Trophoblast cell (in vitro differentiated cells and primary cell): ENCODE results near the gene THSD4.

Experiments used
- DNase-seq, 2 donors: peaks; one replicate each; pipeline ENCODE4 v3.0.0-alpha.2; 2016
- H2AFZ ChIP-seq: 2 replicates; pipeline ENCODE4 v1.6.1; 2013; ENCODE audit warnings: low read length, moderate library complexity, mild to moderate bottlenecking; ENCODE audit not compliant: insufficient read depth, poor library complexity
- H2AK5ac ChIP-seq: 2 replicates; pipeline ENCODE4 v1.6.1; 2013; ENCODE audit warnings: mild to moderate bottlenecking, low read length
- H2BK120ac ChIP-seq: 2 replicates; pipeline ENCODE4 v1.6.1; 2013; ENCODE audit warnings: low read length, mild to moderate bottlenecking, moderate library complexity; ENCODE audit not compliant: insufficient read depth, poor library complexity
- H2BK12ac ChIP-seq: 2 replicates; pipeline ENCODE4 v1.6.1; 2013; ENCODE audit warnings: mild to moderate bottlenecking, low read length, moderate library complexity
- H2BK5ac ChIP-seq: 2 replicates; pipeline ENCODE4 v1.6.1; 2013; ENCODE audit warnings: low read length, low read depth, moderate library complexity, mild to moderate bottlenecking; ENCODE audit not compliant: poor library complexity
- H3K14ac ChIP-seq: 2 replicates; pipeline ENCODE4 v1.6.1; 2013; ENCODE audit warnings: mild to moderate bottlenecking, low read length
- H3K18ac ChIP-seq: 2 replicates; pipeline ENCODE4 v1.6.1; 2013; ENCODE audit warnings: mild to moderate bottlenecking, low read length
- H3K23ac ChIP-seq: 2 replicates; pipeline ENCODE4 v1.6.1; 2013; ENCODE audit warnings: low read length
- H3K27ac ChIP-seq: 2 replicates; pipeline ENCODE4 v1.5.1; 2013; ENCODE audit warnings: low read depth, mild to moderate bottlenecking, inconsistent platforms, low read length, moderate library complexity
- H3K27me3 ChIP-seq: 2 replicates; pipeline ENCODE4 v1.6.1; 2013; ENCODE audit warnings: inconsistent platforms, mild to moderate bottlenecking, low read length, moderate library complexity; ENCODE audit not compliant: insufficient read depth
- H3K36me3 ChIP-seq, 2 experiments: 1 replicate in 1 of 2; 2 replicates in 1 of 2; pipeline ENCODE4 v1.6.1; 2013; ENCODE audit warnings: low read length in 2 of 2, mild to moderate bottlenecking in 2 of 2, moderate library complexity in 1 of 2; ENCODE audit not compliant: insufficient read depth in 2 of 2, control insufficient read depth in 1 of 2
- H3K4ac ChIP-seq: 2 replicates; pipeline ENCODE4 v1.6.1; 2013; ENCODE audit warnings: low read depth, mild to moderate bottlenecking, low read length, moderate library complexity
- H3K4me1 ChIP-seq, 2 experiments: 1 replicate in 1 of 2; 2 replicates in 1 of 2; pipeline ENCODE4 v1.6.1; 2013; ENCODE audit warnings: low read length in 2 of 2, mild to moderate bottlenecking in 2 of 2, moderate library complexity in 1 of 2; ENCODE audit not compliant: insufficient read depth in 2 of 2, control insufficient read depth in 1 of 2
- H3K4me2 ChIP-seq: 2 replicates; pipeline ENCODE4 v1.6.1; 2013; ENCODE audit warnings: inconsistent platforms, mild to moderate bottlenecking, low read length, moderate library complexity
- H3K4me3 ChIP-seq: 2 replicates; pipeline ENCODE4 v1.5.1; 2013; ENCODE audit warnings: mild to moderate bottlenecking, low read depth, low read length, inconsistent platforms
- H3K79me1 ChIP-seq: one replicate; pipeline ENCODE4 v1.6.1; 2013; ENCODE audit warnings: low read length
- H3K79me2 ChIP-seq: 2 replicates; pipeline ENCODE4 v1.6.1; 2013; ENCODE audit warnings: low read length, mild to moderate bottlenecking; ENCODE audit not compliant: control insufficient read depth, insufficient read depth, poor library complexity
- H3K9ac ChIP-seq: 2 replicates; pipeline ENCODE4 v1.6.1; 2013; ENCODE audit warnings: mild to moderate bottlenecking, low read length
- H3K9me3 ChIP-seq: 2 replicates; pipeline ENCODE4 v1.6.1; 2013; ENCODE audit warnings: low read depth, mild to moderate bottlenecking, control low read depth, inconsistent platforms, low read length; ENCODE audit not compliant: insufficient read depth
- H4K12ac ChIP-seq: 2 replicates; pipeline ENCODE4 v1.6.1; 2013; ENCODE audit warnings: low read depth, mild to moderate bottlenecking, low read length, moderate library complexity
- H4K8ac ChIP-seq: 2 replicates; pipeline ENCODE4 v1.6.1; 2013; ENCODE audit warnings: low read depth, mild to moderate bottlenecking, low read length, moderate library complexity
- H4K91ac ChIP-seq: one replicate; pipeline ENCODE4 v1.6.1; 2013; ENCODE audit warnings: low read depth, mild to moderate bottlenecking, low read length, moderate library complexity
- WGBS: extraction: QIAGEN DNeasy Blood & Tissue Kit; methylation state at CpG from one replicate; pipeline ENCODE4 v1.1.7; 2013; ENCODE audit warnings: missing lambda C conversion rate; ENCODE audit not compliant: insufficient read length, insufficient coverage; ENCODE audit errors: extremely low coverage; 5-methylcytosine and 5-hydroxymethylcytosine counted together

Gene THSD4

DNA sequence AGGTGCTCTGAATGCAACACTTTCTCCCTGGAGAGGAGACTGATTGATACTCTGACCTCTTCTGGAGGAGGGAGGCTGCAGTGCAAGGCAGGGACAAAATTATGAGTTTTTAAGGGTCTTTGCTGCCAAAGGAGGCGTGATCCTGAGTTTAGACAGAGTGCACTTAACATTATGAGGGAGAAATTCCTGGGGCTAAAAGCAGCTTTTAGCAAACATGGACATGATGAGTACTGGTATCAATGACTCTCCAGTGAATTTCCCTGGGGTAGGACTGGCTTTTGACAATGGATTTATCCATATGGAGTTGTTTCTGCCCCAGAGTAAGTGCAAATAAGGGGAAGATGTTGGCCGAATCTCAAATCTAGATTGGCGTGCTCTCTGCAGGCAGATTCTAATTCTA lies 133.1 kb downstream of the THSD4 start:
- no peak overlapping the region for H3K14ac ChIP-seq
- no peak overlapping the region for H2BK12ac ChIP-seq
- no peak overlapping the region for H3K4me3 ChIP-seq
- no peak overlapping the region for H3K27ac ChIP-seq
- no peak overlapping the region for H3K4me2 ChIP-seq
- H2AFZ ChIP-seq = no peak overlapping the region
- no peak overlapping the region for H3K18ac ChIP-seq
- no peak overlapping the region for H3K9ac ChIP-seq
- H3K4me1 ChIP-seq = peaks cover 2 to 4% of the 10 kb centered on the region in 2 experiments
- no peak overlapping the region for H4K12ac ChIP-seq
- H3K23ac ChIP-seq = no peak overlapping the region
- H3K27me3 ChIP-seq = peaks cover 19% of the 10 kb centered on the region
- H3K4ac ChIP-seq = no peak overlapping the region
- H4K8ac ChIP-seq = no peak overlapping the region
- H2AK5ac ChIP-seq = no peak overlapping the region
- H4K91ac ChIP-seq = no peak overlapping the region
- no CpG with 5 or more reads among the region's 3 CpGs for WGBS
- no peak overlapping the region for H2BK120ac ChIP-seq
- H3K79me1 ChIP-seq = peaks cover 5% of the 10 kb centered on the region
- no peak for DNase-seq
- no peaks in the 10 kb centered on the region for H3K79me2 ChIP-seq
- H2BK5ac ChIP-seq = no peak overlapping the region
- H3K9me3 ChIP-seq = no peaks in the 10 kb centered on the region
- no peaks in the 10 kb centered on the region for H3K36me3 ChIP-seq

- no peak overlapping the region for H4K8ac ChIP-seq
- peak overlapping the region; percentile 8 for H2BK12ac ChIP-seq
- WGBS = no CpG with 5 or more reads among the region's 4 CpGs
- H3K9ac ChIP-seq = no peak overlapping the region
- no peak overlapping the region for H4K91ac ChIP-seq
- H3K27me3 ChIP-seq = peaks cover 27% of the 10 kb centered on the region
- H3K36me3 ChIP-seq = no peaks in the 10 kb centered on the region
- H3K23ac ChIP-seq = no peak overlapping the region
- H3K79me1 ChIP-seq = peaks cover 5% of the 10 kb centered on the region
- peak in 1 of 2 donors; percentile 65 for DNase-seq
- no peak overlapping the region for H3K27ac ChIP-seq
- H4K12ac ChIP-seq = no peak overlapping the region
- no peak overlapping the region for H2AK5ac ChIP-seq
- no peak overlapping the region for H2BK120ac ChIP-seq
- H3K18ac ChIP-seq = no peak overlapping the region
- no peaks in the 10 kb centered on the region for H3K9me3 ChIP-seq
- H3K4ac ChIP-seq = no peak overlapping the region
- H2BK5ac ChIP-seq = no peak overlapping the region
- no peaks in the 10 kb centered on the region for H3K79me2 ChIP-seq
- no peak overlapping the region for H3K4me3 ChIP-seq
- no peak overlapping the region for H3K14ac ChIP-seq
- no peak overlapping the region for H2AFZ ChIP-seq
- H3K4me2 ChIP-seq = no peak overlapping the region
- peaks cover 2 to 4% of the 10 kb centered on the region in 2 experiments for H3K4me1 ChIP-seq
These were observed 134.7 kb downstream of the THSD4 start for GRCh38 chr15:71249986-71250385.

DNA sequence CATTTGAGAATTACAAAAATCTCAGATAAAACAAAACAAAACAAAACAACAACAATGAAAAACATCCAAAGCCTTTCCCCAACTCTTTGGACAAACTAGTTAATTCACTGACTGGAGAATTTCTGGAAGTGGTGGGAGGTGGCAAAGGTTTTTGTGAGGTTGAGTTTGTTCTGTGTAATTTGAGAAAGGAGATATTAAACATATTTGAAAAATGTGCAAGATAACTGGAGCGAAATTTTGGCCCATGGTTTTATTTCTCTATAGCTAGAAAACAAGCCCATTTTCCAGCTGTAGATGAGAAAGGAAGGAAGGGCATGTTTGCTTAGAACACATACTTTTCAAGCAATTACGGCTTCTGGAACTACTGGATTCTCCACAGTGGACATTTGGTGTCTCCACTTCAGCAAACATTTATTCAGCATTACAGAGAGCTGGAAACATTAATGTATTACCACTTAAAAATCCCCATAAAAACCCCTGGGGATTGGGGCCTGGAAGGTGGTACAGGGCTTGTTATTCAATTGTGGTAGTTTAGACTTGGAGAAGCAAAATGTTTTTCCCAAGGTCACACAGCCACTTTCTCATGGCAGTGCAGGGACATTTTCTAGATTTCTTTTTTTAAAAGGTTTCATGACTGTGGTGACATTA lies 135.8 kb downstream of the THSD4 start:
- Histone ChIP-seq H3K27me3 (peaks cover 32% of the 10 kb centered on the region), H2BK5ac (no peak overlapping the region), H3K9me3 (no peaks in the 10 kb centered on the region), H3K23ac (no peak overlapping the region), H3K4me3 (no peak overlapping the region), H3K36me3 (no peaks in the 10 kb centered on the region), H3K9ac (no peak overlapping the region), H4K91ac (no peak overlapping the region), H2BK120ac (no peak overlapping the region), H3K4ac (no peak overlapping the region), H3K79me1 (peaks cover 5% of the 10 kb centered on the region), H2BK12ac (no peak overlapping the region), H3K27ac (no peak overlapping the region), H4K12ac (no peak overlapping the region), H3K79me2 (no peaks in the 10 kb centered on the region), H4K8ac (no peak overlapping the region), H2AFZ (no peak overlapping the region), H2AK5ac (no peak overlapping the region), H3K4me2 (no peak overlapping the region), H3K14ac (no peak overlapping the region), H3K4me1 (peaks cover 2 to 4% of the 10 kb centered on the region in 2 experiments), H3K18ac (no peak overlapping the region)
- WGBS = no CpG with 5 or more reads among the region's 2 CpGs
- DNase-seq = peak; percentile 35 to 91

- Histone ChIP-seq H2AFZ (no peak overlapping the region), H2AK5ac (no peak overlapping the region), H3K27me3 (peaks cover 35% of the 10 kb centered on the region), H3K4ac (no peak overlapping the region), H2BK120ac (no peak overlapping the region), H3K18ac (no peak overlapping the region), H3K36me3 (no peaks in the 10 kb centered on the region), H3K9ac (no peak overlapping the region), H3K27ac (peak overlapping the region; percentile 14), H3K23ac (no peak overlapping the region), H4K12ac (no peak overlapping the region), H3K14ac (no peak overlapping the region), H3K4me2 (no peak overlapping the region), H4K91ac (peak overlapping the region; percentile 57), H3K9me3 (no peaks in the 10 kb centered on the region), H3K4me1 (peaks cover 2 to 4% of the 10 kb centered on the region in 2 experiments), H3K4me3 (no peak overlapping the region), H3K79me1 (peaks cover 5% of the 10 kb centered on the region), H3K79me2 (no peaks in the 10 kb centered on the region), H2BK12ac (no peak overlapping the region), H4K8ac (no peak overlapping the region), H2BK5ac (no peak overlapping the region)
- peak; percentile 45 to 90 for DNase-seq
- WGBS = no CpG with 5 or more reads among the region's 4 CpGs
These were observed 136.3 kb downstream of the THSD4 start for GRCh38 chr15:71251584-71252043.
